GM23248 (cell line): ENCODE measurements around the gene PABPC1L. TPM values are rescaled to one million over a fixed set of nuclear protein-coding genes. Genes with fewer than 3 reads are reported as not detected.

ENCODE experiments used
- DNase-seq: peaks from one replicate; pipeline ENCODE4 v3.0.0-alpha.2; 2015
- H2AFZ ChIP-seq: fragments of 200-600 bp; sonication (generic); 2 replicates; pipeline ENCODE4 v1.6.1; 2016; ENCODE audit warnings: antibody characterized with exemption
- H3F3A ChIP-seq: fragments of 200-600 bp; sonication (generic); 2 replicates; pipeline ENCODE4 v1.6.1; 2016; ENCODE audit warnings: mild to moderate bottlenecking, antibody characterized with exemption, mixed run types; ENCODE audit not compliant: insufficient read depth
- H3K27ac ChIP-seq: fragments of 200-600 bp; sonication (generic); 2 replicates; pipeline ENCODE4 v1.5.1; 2016; ENCODE audit warnings: mild to moderate bottlenecking
- H3K27me3 ChIP-seq: fragments of 200-600 bp; sonication (generic); replicated peaks from 2 replicates; pipeline ENCODE4 v1.6.1; 2016; ENCODE audit warnings: mild to moderate bottlenecking; ENCODE audit not compliant: insufficient read depth
- H3K36me3 ChIP-seq: fragments of 200-600 bp; sonication (generic); 2 replicates; pipeline ENCODE4 v1.6.1; 2016; ENCODE audit warnings: low read depth, mild to moderate bottlenecking
- H3K4me1 ChIP-seq: fragments of 200-600 bp; sonication (generic); 2 replicates; pipeline ENCODE4 v1.6.1; 2016; ENCODE audit warnings: mild to moderate bottlenecking; ENCODE audit not compliant: insufficient read depth
- H3K4me2 ChIP-seq: fragments of 200-600 bp; sonication (generic); one replicate; pipeline ENCODE4 v1.6.1; 2016; ENCODE audit warnings: mild to moderate bottlenecking; ENCODE audit not compliant: unreplicated experiment
- H3K4me3 ChIP-seq: fragments of 200-600 bp; sonication (generic); 2 replicates; pipeline ENCODE4 v1.5.1; 2016; ENCODE audit warnings: mild to moderate bottlenecking
- H3K79me2 ChIP-seq: fragments of 200-600 bp; sonication (generic); 2 replicates; pipeline ENCODE4 v1.6.1; 2016; ENCODE audit warnings: mild to moderate bottlenecking; ENCODE audit not compliant: insufficient read depth
- H3K9ac ChIP-seq: fragments of 200-600 bp; sonication (generic); 2 replicates; pipeline ENCODE4 v1.6.1; 2016; ENCODE audit warnings: mild to moderate bottlenecking
- H3K9me2 ChIP-seq: fragments of 200-600 bp; sonication (generic); 2 replicates; pipeline ENCODE4 v1.6.1; 2016; ENCODE audit warnings: mixed run types, mild to moderate bottlenecking, moderate library complexity; ENCODE audit not compliant: insufficient read depth
- H3K9me3 ChIP-seq: fragments of 200-600 bp; sonication (generic); one replicate; pipeline ENCODE4 v1.6.1; 2017; ENCODE audit warnings: low read depth
- H4K20me1 ChIP-seq: fragments of 200-600 bp; sonication (generic); 2 replicates; pipeline ENCODE4 v1.6.0; 2016; ENCODE audit not compliant: insufficient read depth
- EZH2 ChIP-seq: fragments of 200-600 bp; sonication (generic); IDR thresholded peaks from 2 replicates; pipeline ENCODE4 v1.6.1; 2018; ENCODE audit warnings: antibody characterized with exemption, mild to moderate bottlenecking; ENCODE audit not compliant: insufficient read depth, poor library complexity, severe bottlenecking
- EZH2phosphoT487 ChIP-seq: fragments of 200-600 bp; sonication (generic); IDR thresholded peaks from 2 replicates; pipeline ENCODE4 v1.6.1; 2018; ENCODE audit warnings: antibody characterized with exemption, moderate library complexity, mild to moderate bottlenecking, low read depth; ENCODE audit not compliant: insufficient read depth
- WGBS, 2 experiments: methylation state at CpG; one replicate each; pipeline ENCODE4 v1.1.6; 2015 to 2017; ENCODE audit warnings: low lambda C conversion rate in 2 of 2, low coverage in 1 of 2; ENCODE audit errors: missing lambda C conversion rate in 2 of 2; 5-methylcytosine and 5-hydroxymethylcytosine counted together
- in situ Hi-C: fragments of 300-500 bp; cut with MboI; formaldehyde crosslinking; loops from 2 replicates; pipeline ENCODE4 v1.15.0; 2020
- polyA plus RNA-seq: library from polyadenylated mRNA; unstranded; fragments of >200 nt; fragmentation: Nextera tagmentation; extraction: Ambion mirVana; gene quantifications from 2 replicates; pipeline ENCODE4 v1.2.1, GENCODE V29; 2016
- total RNA-seq: library from RNA; depleted of rRNA; stranded (reverse); fragments of >200 nt; shearing (Covaris generic); gene quantifications from 2 replicates; pipeline ENCODE4 v1.2.3, GENCODE V29; 2014

PABPC1L gene
- total and polyA plus RNA-seq, 2 experiments from 2014 or later = 5.9 to 10.4 TPM

- WGBS, 2 experiments = 72 to 81% methylated on average over 2 of the region's 2 CpGs
- no peak for DNase-seq
- Histone ChIP-seq H3K27me3 (no peaks in the 10 kb centered on the region), H3K4me1 (peaks cover 3% of the 10 kb centered on the region; the same call in 1 of the 2 replicates), H3K79me2 (0 out of 2 replicates have a peak, but pooled peaks cover 5% of the 10 kb centered on the region), H3K27ac (no peak overlapping the region), H4K20me1 (no peaks in the 10 kb centered on the region), H3F3A (peaks cover 25% of the 10 kb centered on the region), H3K9me2 (no peaks in the 10 kb centered on the region), H3K9me3 (no peaks in the 10 kb centered on the region), H3K4me3 (no peak overlapping the region), H3K36me3 (peaks cover 14% of the 10 kb centered on the region), H3K9ac (no peak overlapping the region), H2AFZ (no peak overlapping the region), H3K4me2 (no peak overlapping the region)
- in situ Hi-C loops = no loop called here
- TF ChIP-seq EZH2 (no peak), EZH2phosphoT487 (no peak)
These were observed 2.3 kb downstream of the PABPC1L start for GRCh38 chr20:44912189-44912588.

- Histone ChIP-seq H4K20me1 (no peaks in the 10 kb centered on the region), H3K36me3 (no peaks in the 10 kb centered on the region), H2AFZ (no peak overlapping the region), H3K27ac (no peak overlapping the region), H3K27me3 (no peaks in the 10 kb centered on the region), H3K9me2 (no peaks in the 10 kb centered on the region), H3K4me1 (peaks cover 3% of the 10 kb centered on the region; the same call in 1 of the 2 replicates), H3K4me3 (no peak overlapping the region), H3K79me2 (0 out of 2 replicates have a peak, but pooled peaks cover 5% of the 10 kb centered on the region), H3K4me2 (no peak overlapping the region), H3K9me3 (no peaks in the 10 kb centered on the region), H3K9ac (no peak overlapping the region), H3F3A (no peaks in the 10 kb centered on the region)
- TF ChIP-seq EZH2phosphoT487 (no peak), EZH2 (no peak)
- 91 to 94% methylated on average over 1 of the region's 1 CpG for WGBS, 2 experiments
- in situ Hi-C loops = no loop called here
- no peak for DNase-seq
These were observed 5.1 kb downstream of the PABPC1L start for GRCh38 chr20:44914924-44915323.

GRCh38 chr20:44916586-44916985 lies 6.7 kb downstream of the PABPC1L start:
- Histone ChIP-seq H3F3A (no peaks in the 10 kb centered on the region), H3K36me3 (no peaks in the 10 kb centered on the region), H2AFZ (no peak overlapping the region), H4K20me1 (no peaks in the 10 kb centered on the region), H3K9me2 (no peaks in the 10 kb centered on the region), H3K79me2 (0 out of 2 replicates have a peak, but pooled peaks cover 3% of the 10 kb centered on the region), H3K9ac (no peak overlapping the region), H3K27ac (no peak overlapping the region), H3K4me2 (no peak overlapping the region), H3K4me1 (no peaks in the 10 kb centered on the region), H3K4me3 (no peak overlapping the region), H3K27me3 (no peaks in the 10 kb centered on the region), H3K9me3 (no peaks in the 10 kb centered on the region)
- WGBS, 2 experiments = 93 to 94% methylated on average over 12 of the region's 12 CpGs
- no peak for DNase-seq
- no peak for TF ChIP-seq EZH2phosphoT487
- TF ChIP-seq EZH2 = no peak
- in situ Hi-C loops = no loop called here

- Histone ChIP-seq H3K4me2 (no peak overlapping the region), H3K27me3 (no peaks in the 10 kb centered on the region), H3F3A (no peaks in the 10 kb centered on the region), H3K9ac (no peak overlapping the region), H3K9me2 (no peaks in the 10 kb centered on the region), H3K79me2 (no peaks in the 10 kb centered on the region), H3K36me3 (no peaks in the 10 kb centered on the region), H3K4me3 (no peak overlapping the region), H3K9me3 (no peaks in the 10 kb centered on the region), H3K27ac (no peak overlapping the region), H3K4me1 (no peaks in the 10 kb centered on the region), H2AFZ (no peak overlapping the region), H4K20me1 (no peaks in the 10 kb centered on the region)
- in situ Hi-C loops = no loop called here
- 90 to 94% methylated on average over 2 of the region's 2 CpGs for WGBS, 2 experiments
- DNase-seq = no peak
- TF ChIP-seq EZH2phosphoT487 = no peak
- TF ChIP-seq EZH2 = no peak
These were observed 7.5 kb downstream of the PABPC1L start for GRCh38 chr20:44917399-44917798.

- no peaks in the 10 kb centered on the region for H4K20me1 ChIP-seq
- 96 to 98% methylated on average over 3 of the region's 3 CpGs for WGBS, 2 experiments
- in situ Hi-C loops = no loop called here
These were observed 8.5 kb downstream of the PABPC1L start for GRCh38 chr20:44918342-44918741.

More at GRCh38 chr20:44918342-44918741, 8.5 kb downstream of the PABPC1L start:
- TF ChIP-seq EZH2 (no peak), EZH2phosphoT487 (no peak)
- H3F3A ChIP-seq = no peaks in the 10 kb centered on the region
- H3K9me2 ChIP-seq = no peaks in the 10 kb centered on the region
- H3K9ac ChIP-seq = no peak overlapping the region
- no peaks in the 10 kb centered on the region for H3K4me1 ChIP-seq
- H3K27ac ChIP-seq = no peak overlapping the region
- no peak overlapping the region for H2AFZ ChIP-seq
- DNase-seq = no peak
- no peaks in the 10 kb centered on the region for H3K79me2 ChIP-seq
- H3K4me3 ChIP-seq = no peak overlapping the region
- no peak overlapping the region for H3K4me2 ChIP-seq
- no peaks in the 10 kb centered on the region for H3K36me3 ChIP-seq
- H3K9me3 ChIP-seq = no peaks in the 10 kb centered on the region
- no peaks in the 10 kb centered on the region for H3K27me3 ChIP-seq
